Endothelial cell of hepatic sinusoid (primary cell): Measurements from ENCODE around the gene MYO7B.

Source experiments
- in situ Hi-C: cut with HindIII; loops from 2 replicates; pipeline ENCODE4 v1.10.0; 2017; ENCODE audit warnings: low sequenced_read_pairs

MYO7B gene

DNA sequence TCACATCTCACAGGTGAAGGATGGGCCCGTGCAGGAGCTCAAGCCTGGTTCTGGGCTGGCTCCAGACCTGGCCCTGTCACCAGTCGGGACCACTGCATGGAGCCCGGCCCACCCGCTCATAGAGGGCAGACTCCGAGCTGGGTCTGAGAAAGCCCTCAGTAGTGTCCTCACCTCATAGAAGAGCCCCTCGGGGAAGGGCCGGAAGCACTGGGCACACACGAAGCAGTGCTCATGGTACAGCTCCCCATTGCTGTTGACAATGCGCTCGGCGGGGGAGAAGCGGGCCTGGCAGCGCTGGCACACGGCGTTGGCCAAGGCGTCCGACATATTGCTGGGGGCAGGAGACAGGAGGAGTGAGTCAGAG is 121.7 kb downstream of the MYO7B start:
- in situ Hi-C loops: no loop called here

DNA sequence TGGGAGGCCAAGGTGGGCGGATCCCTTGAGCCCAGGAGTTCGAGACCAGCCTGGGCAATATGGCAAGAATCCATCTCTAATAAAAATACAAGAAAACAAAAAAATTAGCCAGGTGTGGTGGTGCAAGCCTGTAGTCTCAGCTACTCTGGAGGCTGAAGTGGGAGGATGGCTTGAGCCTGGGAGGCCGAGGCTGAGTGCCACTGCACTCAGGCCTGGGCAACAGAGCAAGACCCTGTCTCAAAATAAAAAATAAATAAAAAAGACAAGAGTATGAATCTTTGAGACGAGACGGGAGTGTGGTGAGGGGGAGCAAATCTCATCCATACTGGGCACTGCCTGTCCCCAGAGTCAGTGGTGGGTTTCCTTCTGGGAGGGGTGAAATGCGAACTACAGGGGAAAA is 122.7 kb downstream of the MYO7B start:
- in situ Hi-C loops: no loop called here

GRCh38 chr2:127658641-127659407 is 123.3 kb downstream of the MYO7B start:
- in situ Hi-C loops: no loop called here

DNA sequence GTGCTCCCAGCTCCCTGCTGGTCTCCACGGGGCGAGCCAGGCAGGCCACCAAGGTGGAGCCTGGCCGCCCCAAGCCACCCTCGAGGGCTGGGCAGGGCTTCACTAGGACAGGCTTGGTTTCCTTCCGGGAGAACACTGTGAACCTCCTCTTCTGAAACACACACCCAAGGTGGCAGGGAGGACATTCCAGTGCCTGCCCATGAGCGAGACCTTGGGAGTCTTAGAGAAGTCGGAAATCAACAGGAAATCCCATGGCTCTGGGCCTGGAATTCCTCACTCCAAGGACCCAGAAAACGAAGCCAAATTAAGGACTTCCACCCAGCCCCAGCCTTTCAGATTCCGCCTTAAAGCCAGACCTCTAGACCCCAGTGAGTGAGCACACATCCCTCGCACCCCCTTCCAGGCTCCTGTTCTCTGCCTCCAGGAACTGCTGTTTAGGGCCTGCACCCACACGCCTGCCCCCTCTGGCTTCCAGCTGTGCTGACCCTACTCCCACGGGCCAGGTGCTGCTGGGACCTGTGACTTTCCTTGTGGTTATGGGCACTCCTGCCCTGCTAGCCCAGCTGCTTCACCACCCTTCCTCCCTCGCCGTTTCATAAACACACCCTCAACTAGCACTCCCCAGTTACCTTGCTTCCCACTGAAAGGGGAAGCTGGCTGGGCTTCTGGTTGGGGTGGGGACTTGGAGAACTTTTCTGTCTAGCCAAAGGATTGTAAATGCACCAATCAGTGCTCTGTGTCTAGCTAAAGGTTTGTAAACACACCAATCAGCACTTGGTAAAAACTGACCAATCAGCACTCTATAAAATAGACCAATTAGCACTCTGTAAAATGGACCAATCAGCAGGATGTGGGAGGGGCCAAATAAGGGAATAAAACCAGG is 124.2 kb downstream of the MYO7B start:
- in situ Hi-C loops: no loop called here

GRCh38 chr2:127660291-127660578 is 124.8 kb downstream of the MYO7B start:
- in situ Hi-C loops: no loop called here

DNA sequence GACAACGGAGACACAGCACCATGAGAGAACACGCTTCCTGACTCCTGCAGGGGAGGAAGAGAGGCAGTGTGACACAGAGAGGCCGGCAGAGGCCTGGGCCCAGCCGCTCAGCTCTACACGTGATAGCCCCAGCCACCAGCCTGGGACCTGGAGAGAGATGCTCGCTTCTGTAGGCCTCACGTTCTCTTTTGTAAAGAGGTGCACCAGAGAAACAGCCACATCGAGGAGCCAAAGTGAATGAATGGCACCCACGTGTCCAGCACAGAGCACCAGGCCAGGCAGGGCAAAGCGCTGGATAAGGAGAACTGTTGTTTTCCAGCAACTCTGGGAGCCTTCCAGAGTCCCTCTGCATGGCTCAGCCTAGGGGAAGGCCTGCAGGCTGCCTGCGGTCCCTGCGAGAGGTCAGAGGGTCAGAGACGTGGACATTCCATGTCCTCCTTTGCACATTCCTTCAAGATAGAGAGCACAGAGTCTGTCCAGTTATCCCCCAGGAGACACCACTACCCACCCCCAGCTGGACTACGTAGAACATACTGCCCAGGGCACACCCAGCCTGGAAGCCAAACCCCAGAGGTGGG is 125.7 kb downstream of the MYO7B start:
- in situ Hi-C loops: no loop called here

DNA sequence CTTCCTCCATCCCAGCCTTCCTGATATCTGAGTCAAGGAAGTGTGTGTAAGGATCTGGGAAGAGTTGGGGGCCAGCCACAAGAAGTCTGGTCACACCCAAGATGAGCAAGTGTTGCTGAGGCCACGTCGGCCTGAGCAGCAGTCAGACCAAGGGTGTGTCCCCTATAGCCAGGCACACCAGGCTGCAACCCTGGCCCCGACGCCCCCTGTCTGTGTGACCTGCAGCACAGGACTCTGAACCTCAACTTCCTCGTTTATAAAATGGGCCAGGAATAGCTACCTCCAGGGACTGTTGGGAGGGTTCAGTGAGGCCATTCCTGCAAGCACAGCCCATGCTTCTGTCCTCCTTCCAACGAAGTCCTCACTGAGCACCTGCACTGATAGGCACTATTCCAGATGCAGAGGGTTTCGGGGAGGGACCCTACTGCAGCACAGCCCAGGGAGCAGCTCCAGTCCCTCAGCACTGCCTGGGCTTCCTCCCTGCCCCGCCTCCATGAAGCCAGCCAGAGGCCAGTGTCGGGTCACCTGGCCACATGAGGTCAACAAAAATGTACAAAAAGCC is 126.5 kb downstream of the MYO7B start:
- in situ Hi-C loops: no loop called here

DNA sequence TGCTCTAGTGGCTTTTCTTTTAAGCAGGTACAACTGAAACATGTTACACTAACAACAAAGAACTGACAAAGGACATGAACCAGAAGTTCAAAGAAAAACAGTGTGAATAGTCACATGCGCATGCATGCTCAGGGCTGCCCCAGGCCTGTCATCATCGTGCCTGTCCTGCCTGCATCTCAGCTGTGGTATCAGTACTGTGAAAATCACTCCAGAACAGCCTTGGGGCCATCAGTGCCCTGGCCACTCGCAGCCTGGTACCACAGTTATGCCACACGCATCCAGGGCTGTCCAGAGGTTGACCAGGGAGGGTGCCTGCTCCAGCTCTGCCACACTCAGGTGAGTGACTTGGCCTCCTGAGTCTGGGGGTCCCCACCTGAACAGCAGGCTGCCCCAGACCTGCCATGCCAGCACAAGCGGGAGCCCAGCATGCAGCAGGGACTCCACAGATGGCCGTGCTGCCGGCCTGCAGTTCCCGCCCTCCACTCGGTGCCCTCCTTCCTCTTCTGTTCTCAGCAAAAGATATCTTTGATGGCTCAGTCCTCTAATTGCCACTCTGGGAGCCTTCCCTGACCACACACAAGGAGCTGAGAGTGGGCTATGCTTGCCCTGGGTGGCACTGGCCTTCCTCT is 127.6 kb downstream of the MYO7B start:
- in situ Hi-C loops: no loop called here

- in situ Hi-C loops: no loop called here
Measured at GRCh38 chr2:127663566-127664064, 128.1 kb downstream of the MYO7B start.

DNA sequence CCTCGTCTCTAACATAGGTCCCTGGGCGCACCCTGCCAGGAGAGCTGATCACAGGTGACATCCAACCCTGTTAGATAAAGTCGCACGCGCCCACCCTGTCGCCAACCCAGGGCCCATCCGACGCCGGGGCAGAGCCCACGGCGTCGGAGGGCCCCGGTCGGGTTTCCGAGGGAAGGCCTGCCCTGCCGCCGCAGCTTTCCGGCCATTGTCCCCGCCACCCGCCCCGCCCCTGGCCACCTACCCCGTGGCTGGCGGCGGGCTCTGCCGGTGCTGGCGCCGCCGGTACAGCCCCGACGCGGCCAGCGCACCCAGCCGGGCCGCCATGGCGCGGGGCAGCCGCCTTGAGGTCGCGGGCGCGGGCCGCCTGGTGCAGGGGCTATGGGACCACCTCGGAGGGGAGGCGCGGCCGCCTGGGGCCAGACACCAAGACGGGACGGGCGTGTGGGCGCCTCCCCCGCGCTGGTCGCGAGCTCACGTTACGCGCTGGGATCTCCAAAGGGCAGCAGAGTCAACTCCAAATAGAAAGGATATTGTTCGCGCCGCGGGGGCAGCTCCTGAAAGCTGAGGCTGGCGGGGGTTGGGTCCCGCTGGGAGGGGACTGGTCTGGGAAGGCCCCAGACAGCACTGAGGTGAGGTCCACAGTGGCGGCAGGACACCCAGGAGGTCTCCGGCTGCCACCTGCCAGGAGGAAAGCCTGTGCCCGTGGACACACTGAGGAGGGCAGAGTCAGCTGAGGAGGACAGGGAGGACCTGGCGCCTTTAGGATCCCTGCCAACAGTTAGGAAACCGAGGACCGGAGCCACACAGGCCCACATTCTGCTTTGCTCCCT is 128.8 kb downstream of the MYO7B start:
- in situ Hi-C loops: no loop called here

DNA sequence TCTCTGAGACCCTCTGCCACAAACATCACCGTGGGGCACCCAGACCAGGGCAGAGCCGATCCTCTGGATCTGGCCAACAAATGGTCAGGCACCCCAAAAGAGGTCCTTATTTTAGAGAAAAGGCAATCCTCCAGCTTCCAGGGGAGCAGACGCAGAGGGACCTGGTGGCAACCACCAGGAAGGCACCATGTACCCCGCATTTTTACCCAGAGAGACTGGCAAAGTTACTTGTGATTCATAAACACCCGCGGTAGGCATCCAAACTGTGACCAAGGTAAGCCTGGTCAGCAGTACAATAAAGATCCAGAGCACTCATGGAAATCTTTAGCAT is 129.4 kb downstream of the MYO7B start:
- in situ Hi-C loops: no loop called here

DNA sequence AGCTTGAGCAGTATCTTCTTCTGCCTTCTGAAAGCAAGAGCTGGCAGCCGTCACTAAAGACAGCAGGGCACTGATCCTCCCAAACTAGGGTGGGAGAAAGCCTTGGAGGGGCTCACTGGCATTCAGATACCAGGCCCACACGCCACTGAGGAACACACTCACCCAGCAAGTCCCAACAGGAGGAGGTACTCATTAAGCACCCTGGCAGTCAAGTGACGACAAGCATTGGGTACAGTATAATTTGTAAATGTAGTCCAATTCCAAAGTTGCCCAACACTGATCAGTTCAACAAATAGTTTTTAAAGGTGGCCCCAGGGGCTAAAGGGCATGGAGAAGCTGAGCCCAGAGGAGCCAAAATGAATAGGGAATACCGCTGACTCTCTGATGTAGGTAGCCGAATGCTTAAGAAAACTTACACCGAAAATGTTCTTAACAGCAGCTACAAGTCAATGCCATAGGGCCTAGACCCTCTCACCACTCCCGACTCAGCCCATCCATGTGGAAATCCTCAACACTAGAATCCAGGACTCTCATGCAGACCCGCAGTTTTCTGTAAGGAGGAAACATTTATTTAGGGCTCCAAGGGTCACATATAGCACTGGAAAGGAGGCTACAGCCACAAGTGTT is 129.9 kb downstream of the MYO7B start:
- in situ Hi-C loops: no loop called here

DNA sequence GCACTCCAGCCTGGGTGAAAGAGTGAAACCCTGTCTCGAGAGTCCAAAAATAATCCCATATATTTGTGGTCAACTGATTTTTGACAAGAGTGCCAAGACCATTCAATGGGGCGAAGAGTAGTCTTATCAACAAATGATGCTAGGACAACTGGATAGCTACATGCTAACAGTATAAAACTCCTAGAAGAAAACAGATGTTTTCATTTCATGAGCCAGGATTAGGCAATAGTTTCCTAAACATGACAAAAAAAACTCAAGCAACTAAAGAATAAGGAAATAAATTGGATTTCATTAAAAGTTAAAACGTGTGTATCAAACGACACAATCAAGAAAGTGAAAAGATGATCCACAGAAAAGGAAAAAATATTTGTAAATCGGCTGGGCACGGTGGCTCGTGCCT is 133.6 kb downstream of the MYO7B start:
- in situ Hi-C loops: no loop called here

DNA sequence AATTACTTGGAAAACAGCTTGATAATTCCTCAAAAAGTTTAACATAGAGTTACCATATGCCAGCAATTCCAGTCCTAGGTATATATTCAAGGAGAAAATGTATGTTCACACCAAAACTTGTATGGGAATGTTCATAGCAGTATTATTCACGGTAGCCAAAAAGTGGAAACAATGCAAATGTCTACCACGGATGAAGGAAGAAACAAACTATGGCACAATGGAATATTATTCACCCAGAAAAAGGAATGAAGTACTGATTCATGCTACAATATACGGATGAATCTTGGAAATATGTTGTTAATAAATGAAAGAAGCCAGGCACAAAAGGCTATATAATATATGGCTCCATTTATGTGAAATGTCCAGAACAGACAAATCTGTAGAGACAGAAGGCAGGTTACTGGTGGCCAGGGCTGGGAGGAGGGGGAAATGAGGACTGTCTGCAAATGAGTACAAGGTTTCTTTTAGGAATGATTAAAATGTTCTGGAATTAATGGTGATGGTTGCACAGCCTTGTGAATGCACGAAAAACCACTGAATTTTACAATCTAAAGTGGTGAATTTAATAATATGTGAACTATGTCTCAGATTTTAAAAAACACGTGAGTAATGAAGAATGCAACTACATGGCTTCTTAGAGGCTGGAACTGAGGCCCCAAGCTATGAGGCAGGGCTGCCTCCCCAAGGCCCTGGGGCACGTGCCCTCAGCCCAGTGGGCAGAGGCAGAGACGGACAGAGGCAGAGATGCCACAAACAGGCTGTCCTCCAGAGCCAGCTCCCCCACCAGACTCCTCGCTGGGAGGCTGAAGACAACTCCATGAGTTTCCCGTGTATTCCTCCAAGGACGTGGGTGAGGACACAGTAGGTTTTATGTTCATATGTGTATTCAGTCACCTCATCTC is 134.8 kb downstream of the MYO7B start:
- in situ Hi-C loops: no loop called here

GRCh38 chr2:127670957-127671290 is 135.4 kb downstream of the MYO7B start:
- in situ Hi-C loops: no loop called here

GRCh38 chr2:127671557-127672302 is 136.2 kb downstream of the MYO7B start:
- in situ Hi-C loops: no loop called here

- in situ Hi-C loops: no loop called here
Measured at GRCh38 chr2:127672341-127673224, 137.1 kb downstream of the MYO7B start.
